SU-DHL-6 (cell line): ENCODE results near the gene PRR23A.

Experiments used
- H2AFZ ChIP-seq: fragments of 200-600 bp; sonication (generic); 2 replicates; pipeline ENCODE4 v1.6.1; 2014; ENCODE audit warnings: low read depth, mild to moderate bottlenecking, moderate library complexity, mixed read lengths, antibody characterized with exemption, low read length; ENCODE audit not compliant: severe bottlenecking
- H3F3A ChIP-seq: fragments of 200-600 bp; shearing (Covaris generic); 2 replicates; pipeline ENCODE4 v1.6.0; 2016; ENCODE audit warnings: antibody characterized with exemption, mild to moderate bottlenecking; ENCODE audit not compliant: insufficient read depth
- H3K27ac ChIP-seq: fragments of 200-600 bp; sonication (generic); 2 replicates; pipeline ENCODE4 v1.5.1; 2016; ENCODE audit warnings: low read depth, mild to moderate bottlenecking, low read length, moderate library complexity, mixed read lengths
- H3K27me3 ChIP-seq: fragments of 200-600 bp; sonication (generic), shearing (Covaris generic); 2 replicates; pipeline ENCODE4 v1.6.0; 2014; ENCODE audit warnings: mild to moderate bottlenecking, low read length
- H3K36me3 ChIP-seq: fragments of 200-600 bp; sonication (generic); 2 replicates; pipeline ENCODE4 v1.6.1; 2014; ENCODE audit warnings: mild to moderate bottlenecking, low read length, mixed read lengths
- H3K4me2 ChIP-seq: fragments of 300-600, 200-600 bp; shearing (Covaris generic), sonication (generic); 2 replicates; pipeline ENCODE4 v1.6.0; 2014; ENCODE audit warnings: low read length, low read depth, mild to moderate bottlenecking; ENCODE audit not compliant: poor library complexity, severe bottlenecking
- H3K4me3 ChIP-seq: fragments of 200-600 bp; sonication (generic); 2 replicates; pipeline ENCODE4 v1.5.1; 2014; ENCODE audit warnings: antibody characterized with exemption, low read length, mild to moderate bottlenecking, mixed read lengths; ENCODE audit not compliant: insufficient read depth, poor library complexity, severe bottlenecking
- H3K79me2 ChIP-seq: fragments of 200-600 bp; sonication (generic); 2 replicates; pipeline ENCODE4 v1.6.1; 2014; ENCODE audit warnings: mild to moderate bottlenecking, low read length, moderate library complexity; ENCODE audit not compliant: insufficient read depth
- H3K9ac ChIP-seq: fragments of 200-600 bp; sonication (generic); 2 replicates; pipeline ENCODE4 v1.7.0; 2014; ENCODE audit warnings: mild to moderate bottlenecking, low read length
- H3K9me2 ChIP-seq: fragments of 200-600 bp; sonication (generic); replicated peaks from 2 replicates; pipeline ENCODE4 v1.6.1; 2014; ENCODE audit warnings: low read length; ENCODE audit not compliant: insufficient read depth
- H3K9me3 ChIP-seq: fragments of 200-600 bp; sonication (generic); 2 replicates; pipeline ENCODE4 v1.6.1; 2014; ENCODE audit warnings: low read length, mixed read lengths; ENCODE audit not compliant: insufficient read depth
- H4K20me1 ChIP-seq: fragments of 200-600 bp; sonication (generic); 2 replicates; pipeline ENCODE4 v1.6.1; 2014; ENCODE audit warnings: low read depth, mild to moderate bottlenecking, antibody characterized with exemption, low read length, moderate library complexity, mixed read lengths
- CTCF ChIP-seq: fragments of 200-600 bp; sonication (generic); IDR thresholded peaks from one replicate; pipeline ENCODE4 v1.5.1; 2017; ENCODE audit warnings: antibody characterized with exemption, mild to moderate bottlenecking, low read length, moderate library complexity; ENCODE audit not compliant: insufficient read depth, poor library complexity, severe bottlenecking
- EZH2phosphoT487 ChIP-seq: fragments of 200-600 bp; sonication (generic), shearing (Covaris generic); conservative IDR thresholded peaks from 2 replicates; pipeline ENCODE4 v1.6.1; 2018; ENCODE audit warnings: mild to moderate bottlenecking, antibody characterized with exemption, low read length, moderate library complexity, mixed read lengths

The PRR23A gene

GRCh38 chr3:138962854-138963560 is 43.1 kb downstream of the PRR23A start:
- Histone ChIP-seq H3K9ac (no peak overlapping the region), H3K9me2 (no peaks in the 10 kb centered on the region), H3K4me3 (no peak overlapping the region), H3K27me3 (no peaks in the 10 kb centered on the region), H3K27ac (no peak overlapping the region), H3K9me3 (no peaks in the 10 kb centered on the region; the same call in 1 of the 2 replicates), H4K20me1 (no peaks in the 10 kb centered on the region), H3K4me2 (no peak overlapping the region), H3K36me3 (no peaks in the 10 kb centered on the region), H3F3A (no peaks in the 10 kb centered on the region), H2AFZ (no peak overlapping the region), H3K79me2 (no peaks in the 10 kb centered on the region)
- no peak for TF ChIP-seq CTCF
- TF ChIP-seq EZH2phosphoT487 = no peak

DNA sequence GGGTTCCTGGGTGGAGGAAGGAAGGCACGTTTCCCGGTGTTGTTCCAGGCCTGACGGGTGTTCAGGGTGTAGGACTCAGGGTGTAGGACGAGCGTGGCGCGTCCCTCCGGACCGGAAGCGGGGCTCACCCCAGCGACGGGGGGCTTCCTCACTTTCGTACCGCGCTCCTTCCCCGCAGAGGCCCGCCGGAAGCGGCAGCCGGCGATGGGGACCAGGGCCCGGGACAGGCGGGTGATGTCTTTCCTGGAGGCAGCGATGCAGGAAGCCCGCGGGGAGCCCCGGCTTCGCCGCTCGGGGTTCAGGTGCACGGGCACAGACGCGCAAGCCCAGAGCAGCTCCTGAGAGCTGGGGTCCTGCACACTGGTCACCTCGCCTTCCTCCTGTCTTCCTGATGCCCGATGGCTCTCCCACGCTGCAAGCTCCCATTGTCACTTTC is 45.6 kb downstream of the PRR23A start:
- no peak overlapping the region for H2AFZ ChIP-seq

More for the DNA sequence above, 45.6 kb downstream of the PRR23A start:
- Histone ChIP-seq H3K27me3 (no peaks in the 10 kb centered on the region), H3K79me2 (no peaks in the 10 kb centered on the region), H3K9ac (no peak overlapping the region), H4K20me1 (no peaks in the 10 kb centered on the region), H3F3A (no peaks in the 10 kb centered on the region), H3K4me2 (no peak overlapping the region), H3K36me3 (no peaks in the 10 kb centered on the region), H3K9me3 (no peaks in the 10 kb centered on the region; the same call in 1 of the 2 replicates), H3K4me3 (no peak overlapping the region), H3K9me2 (no peaks in the 10 kb centered on the region), H3K27ac (no peak overlapping the region)
- TF ChIP-seq EZH2phosphoT487 (no peak), CTCF (no peak)
